Mammary epithelial cell (primary cell): Measurements from ENCODE around the gene NFATC1.

Experiments
- EZH2 ChIP-seq: IDR thresholded peaks from 2 replicates; pipeline ENCODE4 v1.6.1; 2012; ENCODE audit warnings: low read length, inconsistent platforms, borderline replicate concordance
- TF ChIP-seq, protein P1 (sequence below), 2 donors: IDR thresholded peaks in 1 of 2; conservative IDR thresholded peaks in 1 of 2; 2 replicates each; pipeline ENCODE4 v1.5.1; 2011 to 2012; ENCODE audit warnings: inconsistent platforms in 2 of 2, low read length in 2 of 2, mild to moderate bottlenecking in 2 of 2, control low read depth in 1 of 2, low read depth in 1 of 2; ENCODE audit not compliant: insufficient read depth in 1 of 2; ENCODE audit errors: extremely low read depth in 1 of 2

GRCh38 chr18:79533146-79533545 lies 137.4 kb downstream of the NFATC1 start:
- TF ChIP-seq, protein P1, sequence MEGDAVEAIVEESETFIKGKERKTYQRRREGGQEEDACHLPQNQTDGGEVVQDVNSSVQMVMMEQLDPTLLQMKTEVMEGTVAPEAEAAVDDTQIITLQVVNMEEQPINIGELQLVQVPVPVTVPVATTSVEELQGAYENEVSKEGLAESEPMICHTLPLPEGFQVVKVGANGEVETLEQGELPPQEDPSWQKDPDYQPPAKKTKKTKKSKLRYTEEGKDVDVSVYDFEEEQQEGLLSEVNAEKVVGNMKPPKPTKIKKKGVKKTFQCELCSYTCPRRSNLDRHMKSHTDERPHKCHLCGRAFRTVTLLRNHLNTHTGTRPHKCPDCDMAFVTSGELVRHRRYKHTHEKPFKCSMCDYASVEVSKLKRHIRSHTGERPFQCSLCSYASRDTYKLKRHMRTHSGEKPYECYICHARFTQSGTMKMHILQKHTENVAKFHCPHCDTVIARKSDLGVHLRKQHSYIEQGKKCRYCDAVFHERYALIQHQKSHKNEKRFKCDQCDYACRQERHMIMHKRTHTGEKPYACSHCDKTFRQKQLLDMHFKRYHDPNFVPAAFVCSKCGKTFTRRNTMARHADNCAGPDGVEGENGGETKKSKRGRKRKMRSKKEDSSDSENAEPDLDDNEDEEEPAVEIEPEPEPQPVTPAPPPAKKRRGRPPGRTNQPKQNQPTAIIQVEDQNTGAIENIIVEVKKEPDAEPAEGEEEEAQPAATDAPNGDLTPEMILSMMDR (conservative IDR thresholded peaks at IDR 0.05 in 1 of 2, IDR thresholded peaks at IDR 0.05 in 1 of 2; ENCODE audit: extremely low read depth in 1 of 2, insufficient read depth in 1 of 2, low read depth in 1 of 2, low read length in 2 of 2): no peak
- no peak for TF ChIP-seq EZH2
